Measurements from ENCODE around the gene TCP11L2.
"Not testable (repeated sequence)": the region's sequence is repeated elsewhere in the genome, so short reads cannot be mapped to it uniquely, and the experiment has no call there.

TCP11L2 gene

GRCh38 chr12:106284358-106285105, 18.0 kb upstream of the TCP11L2 start:
- no peak for DNase-seq (ENCODE audit: low spot score)

GRCh38 chr12:106285982-106286381, 16.6 kb upstream of the TCP11L2 start:
- DNase-seq (ENCODE audit: low spot score) = no peak

- DNase-seq (ENCODE audit: low spot score) = not testable (repeated sequence)
Measured at GRCh38 chr12:106286576-106287162, 15.9 kb upstream of the TCP11L2 start.

GRCh38 chr12:106287364-106287763, 15.2 kb upstream of the TCP11L2 start:
- DNase-seq (ENCODE audit: low spot score) = no peak

DNA sequence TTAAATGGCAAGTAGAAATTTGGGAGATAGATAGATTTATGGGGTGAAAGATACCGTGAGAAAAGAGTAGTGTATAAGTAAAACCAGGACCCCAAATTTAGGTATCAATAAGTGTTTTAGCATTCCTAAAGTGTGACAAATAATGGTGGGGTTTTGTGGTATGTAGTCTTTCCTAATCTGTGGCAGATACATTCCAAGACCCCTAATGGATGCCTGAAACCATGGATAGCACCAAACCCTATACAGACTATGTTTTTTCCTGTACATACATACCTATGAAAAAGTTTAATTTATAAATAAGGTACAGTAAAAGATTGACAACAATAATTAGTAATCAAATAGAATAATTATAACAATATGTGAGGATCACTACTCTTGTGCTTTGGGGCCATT, 14.4 kb upstream of the TCP11L2 start:
- no peak for DNase-seq (ENCODE audit: low spot score)

DNA sequence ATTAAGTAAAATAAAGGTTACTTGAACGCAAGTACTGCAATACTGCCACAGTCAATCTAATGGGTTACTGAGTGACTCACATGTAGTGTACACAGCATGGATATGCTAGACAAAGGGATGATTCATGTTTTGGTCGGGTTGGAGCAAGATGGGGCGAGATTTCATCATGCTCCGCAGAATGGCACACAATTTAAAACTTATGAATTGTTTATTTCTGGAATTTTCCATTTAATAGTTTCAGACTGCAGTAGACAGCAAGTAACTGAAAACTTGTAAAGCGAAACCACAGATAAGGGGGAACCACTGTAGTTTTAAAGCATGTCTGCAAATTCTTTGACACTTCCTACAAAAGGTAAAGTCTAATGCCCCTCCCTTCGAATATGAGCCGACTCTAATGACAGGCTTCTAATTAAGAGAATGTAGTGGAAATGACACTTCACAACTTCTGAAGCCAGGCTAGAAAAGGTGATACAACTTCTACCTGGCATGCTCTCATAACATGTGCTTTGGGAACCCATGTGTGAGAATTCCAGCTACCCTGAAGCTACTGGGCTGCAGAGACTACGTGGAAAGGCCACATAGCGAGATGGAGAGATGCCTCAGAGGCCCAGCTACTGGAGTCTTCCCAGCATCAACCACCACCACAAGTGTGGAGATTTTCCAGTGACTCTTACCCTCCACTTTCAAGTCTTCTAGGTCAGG, 13.9 kb upstream of the TCP11L2 start:
- peak; percentile 82 for DNase-seq (ENCODE audit: low spot score)

DNA sequence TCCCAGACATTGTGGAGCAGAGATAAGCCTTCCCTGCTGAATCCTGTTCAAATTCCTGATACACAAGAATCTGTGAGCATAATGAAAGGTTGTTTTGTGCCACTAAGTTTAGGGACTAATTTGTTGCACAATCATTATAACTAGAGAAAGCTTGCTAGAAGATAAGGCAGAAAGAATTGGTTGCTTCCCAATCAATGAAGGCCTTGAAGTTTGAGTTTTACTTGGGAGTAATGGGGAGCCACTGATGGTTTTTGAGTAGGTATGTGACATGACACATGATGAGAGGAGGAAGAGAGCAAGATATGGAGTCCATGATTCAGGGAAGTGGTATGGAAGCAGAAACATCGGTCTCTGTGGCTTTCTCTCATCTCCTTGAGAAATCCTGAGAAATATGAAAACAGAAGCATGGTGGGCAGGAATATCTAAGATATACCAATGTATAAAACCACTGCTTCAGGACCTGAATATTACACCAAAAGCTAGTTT, 13.3 kb upstream of the TCP11L2 start:
- DNase-seq (ENCODE audit: low spot score) = no peak

- DNase-seq (ENCODE audit: low spot score) = no peak
Measured at GRCh38 chr12:106290666-106291065, 11.9 kb upstream of the TCP11L2 start.

- no peak for DNase-seq (ENCODE audit: low spot score)
Measured at GRCh38 chr12:106291342-106291741, 11.2 kb upstream of the TCP11L2 start.

DNA sequence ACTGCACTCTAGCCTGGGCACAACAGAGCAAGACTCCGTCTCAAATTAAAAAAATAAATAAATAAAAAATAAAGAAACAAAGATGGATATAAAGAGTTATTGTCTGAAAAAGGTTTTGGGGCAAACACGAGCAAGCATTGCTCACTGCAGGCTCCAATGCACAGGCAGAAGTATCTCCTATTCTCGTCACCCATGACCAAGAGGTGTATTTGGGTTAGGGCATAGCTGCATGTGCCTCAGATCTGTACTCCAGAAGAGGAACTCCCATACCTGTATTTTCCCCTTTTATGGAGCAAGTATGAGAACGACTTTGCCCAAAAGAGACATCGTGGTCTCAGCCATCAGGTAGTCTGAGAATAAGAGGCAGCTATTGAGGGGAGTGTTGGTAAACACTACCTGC, 10.2 kb upstream of the TCP11L2 start:
- DNase-seq (ENCODE audit: low spot score) = no peak

DNA sequence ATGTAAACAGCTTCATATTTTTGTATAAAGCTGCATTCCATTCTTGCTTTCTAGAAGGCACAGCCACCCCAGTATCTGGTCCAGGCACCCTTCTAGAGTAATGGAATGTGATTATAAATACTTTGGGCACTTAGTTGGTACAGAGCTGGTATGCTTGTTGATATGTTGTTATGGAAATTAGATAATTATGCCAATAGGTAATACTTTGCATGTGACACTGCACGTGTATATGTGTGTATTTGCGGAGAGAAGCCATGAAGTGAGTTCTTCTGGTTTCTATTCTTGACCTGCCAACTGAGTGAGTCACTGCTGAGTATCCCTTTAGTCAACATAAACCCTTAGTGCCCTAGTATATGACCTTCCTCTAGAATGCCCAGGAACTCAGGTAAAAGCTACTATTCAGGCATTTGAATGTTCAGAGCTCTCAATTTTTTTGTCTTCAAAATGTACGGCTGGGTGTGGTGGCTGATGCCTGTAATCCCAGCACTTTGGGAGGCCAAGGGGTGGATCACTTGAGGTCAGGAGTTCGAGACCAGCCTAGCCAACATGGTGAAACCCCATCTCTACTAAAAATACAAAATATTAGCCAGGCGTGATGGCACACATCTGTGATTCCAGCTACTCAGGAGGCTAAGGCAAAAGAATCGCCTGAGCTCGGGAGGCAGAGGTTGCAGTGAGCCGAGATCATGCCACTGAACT, 6.2 kb upstream of the TCP11L2 start:
- peak; percentile 60 for DNase-seq (ENCODE audit: low spot score)

GRCh38 chr12:106297075-106297474, 5.5 kb upstream of the TCP11L2 start:
- DNase-seq (ENCODE audit: low spot score) = no peak

- no peak for DNase-seq (ENCODE audit: low spot score)
Measured at GRCh38 chr12:106297681-106298080, 4.9 kb upstream of the TCP11L2 start.

- DNase-seq (ENCODE audit: low spot score) = peak; percentile 43
Measured at GRCh38 chr12:106299202-106299774, 3.2 kb upstream of the TCP11L2 start.

GRCh38 chr12:106300761-106301160, 1.8 kb upstream of the TCP11L2 start:
- DNase-seq (ENCODE audit: low spot score) = no peak

- DNase-seq (ENCODE audit: low spot score) = peak; percentile 30
Measured at GRCh38 chr12:106301241-106301610, 1.3 kb upstream of the TCP11L2 start.

DNA sequence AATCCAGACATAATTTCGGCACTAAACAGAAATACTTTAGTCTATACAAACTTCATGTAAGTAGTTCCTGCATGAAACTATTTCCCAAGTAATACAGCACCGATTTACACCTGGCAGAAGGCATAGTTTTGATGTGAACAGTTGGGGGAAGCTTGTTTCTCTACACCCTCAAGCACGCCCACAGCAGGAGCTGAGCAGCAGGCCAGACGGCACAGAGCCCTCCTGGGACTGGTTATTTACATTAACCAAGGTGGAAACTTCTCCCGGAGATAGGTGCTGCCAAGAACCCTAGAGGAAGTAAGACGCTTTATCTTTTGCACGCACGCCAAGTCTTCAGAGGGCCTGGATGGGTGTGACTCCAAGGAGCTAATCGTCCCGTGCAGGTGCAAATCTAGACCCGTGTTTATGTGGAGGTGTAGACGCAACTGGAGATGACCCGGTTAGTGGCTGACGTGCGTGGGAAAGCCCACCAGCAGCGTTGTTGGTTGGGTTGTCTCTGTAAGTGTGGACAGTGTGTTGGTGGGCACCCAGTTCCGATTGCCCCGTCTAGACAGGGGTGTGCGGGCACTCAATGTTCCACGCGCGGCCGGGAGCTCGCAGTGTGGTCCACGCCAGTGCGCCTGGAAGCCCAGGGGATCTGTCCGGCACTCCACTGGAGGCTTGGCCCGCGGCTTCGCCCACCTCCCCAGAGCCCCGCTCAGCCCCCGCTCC, 767 bp upstream of the TCP11L2 start:
- no peak for DNase-seq (ENCODE audit: low spot score)

- DNase-seq (ENCODE audit: low spot score) = peak; percentile 82
Measured at GRCh38 chr12:106303202-106303820, 778 bp downstream of the TCP11L2 start.

DNA sequence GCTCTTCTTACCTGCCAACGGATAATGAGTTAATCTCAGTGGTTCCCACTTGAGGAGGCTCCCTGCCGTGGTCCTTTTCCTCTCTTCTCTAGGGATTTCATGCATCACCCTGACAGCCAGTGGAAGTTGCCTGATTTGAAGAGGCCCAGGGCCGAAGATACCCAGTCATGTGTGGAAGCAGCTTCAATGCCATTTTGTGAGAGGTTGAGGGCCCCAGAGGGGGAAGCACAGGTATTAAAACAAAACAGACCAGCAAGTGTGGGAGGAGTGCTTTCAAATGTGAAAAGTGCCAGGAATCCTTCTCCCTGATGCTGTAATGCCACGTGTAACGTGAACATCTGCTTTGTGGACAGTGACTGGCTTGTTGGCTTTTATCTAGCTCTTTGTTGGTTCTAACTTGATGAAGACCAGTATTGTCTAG, 1.5 kb downstream of the TCP11L2 start:
- DNase-seq (ENCODE audit: low spot score) = no peak

- DNase-seq (ENCODE audit: low spot score) = no peak
Measured at GRCh38 chr12:106304797-106305196, 2.3 kb downstream of the TCP11L2 start.

GRCh38 chr12:106305376-106305775, 2.8 kb downstream of the TCP11L2 start:
- no peak for DNase-seq (ENCODE audit: low spot score)

All from AG08395 (cell line).